H1 (cell line): Measurements from ENCODE around the gene ZNF143. TPM values are rescaled to one million over a fixed set of nuclear protein-coding genes. Genes with fewer than 3 reads are reported as not detected.

ENCODE experiments used
- CHD1 ChIP-seq: IDR thresholded peaks from 2 replicates; pipeline ENCODE4 v1.6.1; 2012; ENCODE audit warnings: low read depth, low read length, improper control_type of control experiment
- E2F6 ChIP-seq: IDR thresholded peaks from 2 replicates; pipeline ENCODE4 v1.6.1; 2012; ENCODE audit warnings: inconsistent platforms
- polyA plus RNA-seq, 7 experiments: library from polyadenylated mRNA; depleted of rRNA in 3 of 7; stranded (reverse) in 5 of 7; unstranded in 2 of 7; fragments of >200 nt in 5 of 7; fragments of 200-250 nt in 2 of 7; gene quantifications; 1 replicate in 5 of 7; 2 replicates in 1 of 7; 4 replicates in 1 of 7; pipeline versions ENCODE4 v1.2.1 to v1.2.3, GENCODE V29; 2011 to 2013; ENCODE audit warnings: missing spikeins in 2 of 7, mixed read lengths in 2 of 7
- total RNA-seq: library from RNA; stranded (reverse); fragmentation: NEBNext Ultra II Directional; extraction: Animal tissue kit (Norgen Biotek cat#: 25700); gene quantifications from 2 replicates; pipeline ENCODE4 v1.2.1, GENCODE V29; 2021

Gene ZNF143
- total and polyA plus RNA-seq, 2 of the 8 experiments (the other 6 are each of a cell fraction or from before 2014, with no cell fraction given), result 43.0 to 69.2 TPM

GRCh38 chr11:9575260-9576240, 114.7 kb downstream of the ZNF143 start (continued):
- TF ChIP-seq E2F6 (no peak), CHD1 (peak; percentile 76)
- TF ChIP-seq, all 59 proteins: peak for 9
